ENCODE results near the gene EXOC3L2. TPM values are rescaled to one million over a fixed set of nuclear protein-coding genes. Genes with fewer than 3 reads are reported as not detected.
"Not testable (repeated sequence)": the region's sequence is repeated elsewhere in the genome, so short reads cannot be mapped to it uniquely, and the experiment has no call there.

EXOC3L2 gene
- total RNA-seq, 2 donors from 2014 or later: not detected

- DNase-seq: no peak
- Mint-ChIP-seq H3K36me3 (ENCODE audit: insufficient read depth in 2 of 2) (peaks cover 1 to 2% of the 10 kb centered on the region in 2 donors), H3K4me1 (ENCODE audit: low read depth) (no peaks in the 10 kb centered on the region)
Measured at GRCh38 chr19:45271098-45271734, 26.0 kb upstream of the EXOC3L2 start.

GRCh38 chr19:45269939-45270338 lies 24.7 kb upstream of the EXOC3L2 start:
- not testable (repeated sequence) for H3K4me3 Mint-ChIP-seq

More at GRCh38 chr19:45271098-45271734, 26.0 kb upstream of the EXOC3L2 start:
- Mint-ChIP-seq H3K4me3 (no peak overlapping the region), H3K27me3 (ENCODE audit: low read depth) (no peaks in the 10 kb centered on the region), H3K9me3 (no peaks in the 10 kb centered on the region), H3K27ac (no peak overlapping the region)
- ATAC-seq (replicated peaks in 1 of 2): no peak

DNA sequence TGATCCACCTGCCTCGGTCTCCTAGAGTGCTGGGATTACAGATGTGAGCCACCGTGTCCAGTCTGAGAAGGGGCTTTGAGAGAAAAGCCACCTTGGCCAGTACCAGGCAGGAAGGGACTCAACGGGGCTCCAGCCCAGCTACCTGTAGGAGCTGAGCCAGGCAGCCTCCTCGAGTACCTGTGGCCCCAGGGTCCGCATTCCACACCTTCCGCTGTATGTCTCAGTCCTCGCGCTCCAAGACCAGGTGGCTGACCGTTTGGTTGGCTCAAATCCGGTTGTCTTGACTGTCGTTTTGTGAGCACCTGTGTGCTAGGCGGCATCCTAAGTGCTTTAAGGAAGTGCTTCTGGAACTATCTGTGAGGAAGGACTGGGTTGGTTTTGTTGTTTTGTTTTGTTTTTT lies 22.1 kb upstream of the EXOC3L2 start:
- ATAC-seq (replicated peaks in 1 of 2) (no peak), DNase-seq (no peak)
- H3K4me1 Mint-ChIP-seq (ENCODE audit: low read depth): no peaks in the 10 kb centered on the region
- H3K9me3 Mint-ChIP-seq: no peaks in the 10 kb centered on the region
- H3K27ac Mint-ChIP-seq: no peak overlapping the region
- no peak overlapping the region for H3K4me3 Mint-ChIP-seq
- peaks cover 1 to 2% of the 10 kb centered on the region in 2 donors for H3K36me3 Mint-ChIP-seq (ENCODE audit: insufficient read depth in 2 of 2)
- no peaks in the 10 kb centered on the region for H3K27me3 Mint-ChIP-seq (ENCODE audit: low read depth)

More at GRCh38 chr19:45269939-45270338, 24.7 kb upstream of the EXOC3L2 start:
- H3K36me3 Mint-ChIP-seq (ENCODE audit: insufficient read depth in 2 of 2); H3K9me3 Mint-ChIP-seq; H3K27ac Mint-ChIP-seq; DNase-seq; ATAC-seq (replicated peaks in 1 of 2); H3K4me1 Mint-ChIP-seq (ENCODE audit: low read depth); H3K27me3 Mint-ChIP-seq (ENCODE audit: low read depth): not testable (repeated sequence)

- Mint-ChIP-seq H3K27ac (no peak overlapping the region), H3K9me3 (no peaks in the 10 kb centered on the region), H3K4me3 (no peak overlapping the region), H3K36me3 (ENCODE audit: insufficient read depth in 2 of 2) (peaks cover 0 to 2% of the 10 kb centered on the region in 2 donors), H3K4me1 (ENCODE audit: low read depth) (no peaks in the 10 kb centered on the region), H3K27me3 (ENCODE audit: low read depth) (no peaks in the 10 kb centered on the region)
- ATAC-seq (replicated peaks in 1 of 2) (no peak), DNase-seq (no peak)
Measured at GRCh38 chr19:45265375-45265774, 20.2 kb upstream of the EXOC3L2 start.

DNA sequence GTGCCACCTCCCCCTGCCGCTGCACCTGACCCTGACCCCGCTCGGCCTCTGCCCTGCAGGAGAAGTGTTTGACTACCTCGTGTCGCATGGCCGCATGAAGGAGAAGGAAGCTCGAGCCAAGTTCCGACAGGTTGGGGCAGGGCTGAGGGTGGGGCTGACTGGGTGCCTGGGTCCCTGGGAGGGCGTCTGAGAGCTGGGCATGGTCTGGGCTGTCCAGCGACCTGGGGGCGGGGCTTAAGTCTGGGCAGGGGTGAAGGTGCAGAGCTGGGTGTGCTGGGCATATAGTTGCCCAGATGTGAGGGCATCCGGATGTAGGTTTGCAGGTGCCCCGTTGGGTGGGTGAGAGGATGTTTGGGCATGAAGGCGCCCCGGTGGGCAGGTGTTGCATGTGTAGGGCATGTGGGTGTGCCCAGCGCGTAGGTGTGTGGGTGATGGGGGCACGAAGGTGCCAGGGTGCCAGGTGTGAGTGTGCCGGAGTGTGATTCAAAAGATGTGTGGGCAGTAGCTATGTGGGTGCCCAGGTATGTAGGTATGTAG lies 19.6 kb upstream of the EXOC3L2 start:
- Mint-ChIP-seq H3K9me3 (no peaks in the 10 kb centered on the region), H3K27ac (no peak overlapping the region), H3K27me3 (ENCODE audit: low read depth) (no peaks in the 10 kb centered on the region), H3K36me3 (ENCODE audit: insufficient read depth in 2 of 2) (peaks cover 0 to 2% of the 10 kb centered on the region in 2 donors), H3K4me3 (no peak overlapping the region), H3K4me1 (ENCODE audit: low read depth) (no peaks in the 10 kb centered on the region)
- DNase-seq (no peak), ATAC-seq (replicated peaks in 1 of 2) (no peak)

DNA sequence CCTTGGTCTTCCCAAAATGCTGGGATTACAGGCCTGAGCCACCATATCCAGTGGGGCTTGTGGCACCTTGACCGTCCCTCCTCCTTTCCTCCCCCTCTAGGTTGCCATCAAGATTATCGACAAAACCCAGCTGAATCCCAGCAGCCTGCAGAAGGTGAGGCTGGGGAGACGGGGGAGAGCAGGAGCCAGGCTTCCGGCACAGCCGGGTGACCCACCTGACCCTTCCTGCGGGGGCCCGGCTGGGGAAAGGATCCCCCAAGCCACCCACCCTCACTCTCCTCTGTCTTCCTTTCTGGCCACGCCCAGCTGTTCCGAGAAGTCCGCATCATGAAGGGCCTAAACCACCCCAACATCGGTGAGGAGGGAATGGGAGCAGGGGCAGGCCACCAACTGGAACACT lies 17.8 kb upstream of the EXOC3L2 start:
- no peaks in the 10 kb centered on the region for H3K9me3 Mint-ChIP-seq
- DNase-seq (no peak), ATAC-seq (replicated peaks in 1 of 2) (no peak)
- no peaks in the 10 kb centered on the region for H3K27me3 Mint-ChIP-seq (ENCODE audit: low read depth)
- peaks cover 0 to 2% of the 10 kb centered on the region in 2 donors for H3K36me3 Mint-ChIP-seq (ENCODE audit: insufficient read depth in 2 of 2)
- no peak overlapping the region for H3K27ac Mint-ChIP-seq
- H3K4me1 Mint-ChIP-seq (ENCODE audit: low read depth): no peaks in the 10 kb centered on the region
- H3K4me3 Mint-ChIP-seq: no peak overlapping the region

DNA sequence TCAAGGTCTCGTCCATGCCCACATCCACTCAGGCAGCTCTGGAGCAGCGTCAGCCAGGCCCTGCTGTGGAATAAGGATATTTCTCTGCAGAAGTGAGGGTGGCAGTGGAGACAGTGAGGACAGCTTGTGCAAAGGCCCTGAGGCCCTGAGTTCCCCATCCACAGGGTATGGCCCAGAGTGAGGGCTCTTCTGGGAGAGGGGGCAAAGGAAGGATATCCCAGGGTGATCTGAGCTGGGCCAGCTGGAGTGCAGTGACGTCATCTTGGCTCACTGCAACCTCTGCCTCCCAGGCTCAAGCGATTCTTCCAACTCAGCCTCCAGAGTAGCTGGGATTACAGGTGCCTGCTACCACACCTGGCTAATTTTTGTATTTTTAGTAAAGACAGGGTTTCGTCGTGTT lies 17.4 kb upstream of the EXOC3L2 start:
- Mint-ChIP-seq H3K4me3 (no peak overlapping the region), H3K36me3 (ENCODE audit: insufficient read depth in 2 of 2) (peaks cover 0 to 2% of the 10 kb centered on the region in 2 donors), H3K27ac (no peak overlapping the region), H3K4me1 (ENCODE audit: low read depth) (no peaks in the 10 kb centered on the region), H3K27me3 (ENCODE audit: low read depth) (no peaks in the 10 kb centered on the region), H3K9me3 (no peaks in the 10 kb centered on the region)
- ATAC-seq (replicated peaks in 1 of 2) (no peak), DNase-seq (no peak)

GRCh38 chr19:45258862-45259261 lies 13.7 kb upstream of the EXOC3L2 start:
- no peaks in the 10 kb centered on the region for H3K9me3 Mint-ChIP-seq

DNA sequence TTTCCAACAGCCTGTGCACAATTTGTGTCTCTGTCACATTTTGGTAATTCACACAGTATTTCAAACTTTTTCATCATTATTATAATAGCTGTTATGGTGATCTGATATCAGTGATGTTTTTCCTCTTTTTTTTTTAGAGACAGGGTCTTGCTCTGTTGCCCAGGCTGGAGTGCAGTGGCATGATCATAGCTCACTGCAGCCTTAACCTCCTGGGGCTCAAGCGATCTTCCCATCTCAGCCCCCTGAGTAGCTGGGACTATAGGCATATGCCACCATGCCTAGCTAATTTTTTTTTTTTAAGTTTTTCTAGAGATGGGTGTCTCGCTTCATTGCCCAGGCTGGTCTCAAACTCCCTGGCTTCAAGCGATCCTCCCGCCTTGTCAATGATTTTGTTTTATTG lies 11.6 kb upstream of the EXOC3L2 start:
- Mint-ChIP-seq H3K27ac (no peak overlapping the region), H3K4me3 (no peak overlapping the region), H3K9me3 (no peaks in the 10 kb centered on the region), H3K36me3 (ENCODE audit: insufficient read depth in 2 of 2) (no peaks in the 10 kb centered on the region), H3K27me3 (ENCODE audit: low read depth) (no peaks in the 10 kb centered on the region), H3K4me1 (ENCODE audit: low read depth) (peaks cover 31% of the 10 kb centered on the region)
- DNase-seq (no peak), ATAC-seq (replicated peaks in 1 of 2) (no peak)

More at GRCh38 chr19:45258862-45259261, 13.7 kb upstream of the EXOC3L2 start:
- H3K4me1 Mint-ChIP-seq (ENCODE audit: low read depth): peaks cover 11% of the 10 kb centered on the region
- no peak overlapping the region for H3K4me3 Mint-ChIP-seq
- no peak overlapping the region for H3K27ac Mint-ChIP-seq
- no peak for ATAC-seq (replicated peaks in 1 of 2)
- H3K36me3 Mint-ChIP-seq (ENCODE audit: insufficient read depth in 2 of 2): no peaks in the 10 kb centered on the region
- DNase-seq: no peak
- no peaks in the 10 kb centered on the region for H3K27me3 Mint-ChIP-seq (ENCODE audit: low read depth)

DNA sequence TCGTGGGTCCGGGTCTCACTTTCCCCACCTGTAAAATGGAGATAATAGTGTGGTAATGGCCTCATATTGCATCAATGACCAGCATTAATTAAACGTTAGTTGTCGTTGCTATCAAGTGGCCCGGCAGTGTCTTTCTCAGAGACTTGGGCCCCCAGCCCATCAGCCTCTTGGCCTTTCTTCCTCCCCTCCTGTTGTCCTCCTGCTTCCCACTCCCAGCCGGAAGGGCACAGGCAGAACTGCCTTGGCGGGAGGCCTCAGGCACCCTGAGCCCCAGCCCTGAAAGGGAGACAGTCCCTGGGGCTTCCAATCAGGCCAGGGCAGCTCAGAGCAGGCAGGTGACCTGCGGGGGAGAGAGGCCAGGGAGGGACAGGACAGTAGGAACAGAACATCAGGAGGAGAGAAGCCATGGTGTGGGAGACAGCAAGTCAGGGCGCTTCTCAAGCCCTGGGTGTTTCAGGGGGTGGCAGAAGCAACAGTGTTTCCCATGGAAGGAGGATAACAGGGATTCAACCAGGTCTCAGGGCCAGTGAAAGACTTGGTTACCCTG lies 10.5 kb upstream of the EXOC3L2 start:
- no peaks in the 10 kb centered on the region for H3K36me3 Mint-ChIP-seq (ENCODE audit: insufficient read depth in 2 of 2)
- H3K27ac Mint-ChIP-seq: peak overlapping the region; percentile 20
- no peaks in the 10 kb centered on the region for H3K9me3 Mint-ChIP-seq
- ATAC-seq (replicated peaks in 1 of 2): no peak
- H3K4me1 Mint-ChIP-seq (ENCODE audit: low read depth): peaks cover 35% of the 10 kb centered on the region
- H3K4me3 Mint-ChIP-seq: no peak overlapping the region
- H3K27me3 Mint-ChIP-seq (ENCODE audit: low read depth): no peaks in the 10 kb centered on the region
- DNase-seq: no peak

- H3K27me3 Mint-ChIP-seq (ENCODE audit: low read depth): no peaks in the 10 kb centered on the region
- no peak for ATAC-seq (replicated peaks in 1 of 2)
- DNase-seq: no peak
- peak overlapping the region in 1 of 2 donors; percentile 90 for H3K4me3 Mint-ChIP-seq
- no peaks in the 10 kb centered on the region for H3K9me3 Mint-ChIP-seq
- H3K36me3 Mint-ChIP-seq (ENCODE audit: insufficient read depth in 2 of 2): no peaks in the 10 kb centered on the region
- peak overlapping the region; percentile 10 for H3K27ac Mint-ChIP-seq
- H3K4me1 Mint-ChIP-seq (ENCODE audit: low read depth): peaks cover 45% of the 10 kb centered on the region
Measured at GRCh38 chr19:45254044-45254531, 8.9 kb upstream of the EXOC3L2 start.

- DNase-seq: no peak
- peaks cover 51% of the 10 kb centered on the region for H3K4me1 Mint-ChIP-seq (ENCODE audit: low read depth)
Measured at GRCh38 chr19:45253396-45254027, 8.3 kb upstream of the EXOC3L2 start.

More at GRCh38 chr19:45253396-45254027, 8.3 kb upstream of the EXOC3L2 start:
- ATAC-seq (replicated peaks in 1 of 2): no peak
- Mint-ChIP-seq H3K4me3 (peak overlapping the region; percentile 90 to 93), H3K36me3 (ENCODE audit: insufficient read depth in 2 of 2) (no peaks in the 10 kb centered on the region), H3K9me3 (no peaks in the 10 kb centered on the region), H3K27me3 (ENCODE audit: low read depth) (no peaks in the 10 kb centered on the region), H3K27ac (no peak overlapping the region)

All from activated T-cell treated with anti-CD3 and anti-CD28 coated beads, Interleukin-2, amount 50 U/mL, for 72 hours (primary cell).